HepG2 (cell line): Measurements from ENCODE around the gene AASS. TPM values are rescaled to one million over a fixed set of nuclear protein-coding genes. Genes with fewer than 3 reads are reported as not detected.

Experiments used
- ATAC-seq: fragments of 200-7000 bp; cut with Tn5 transposase; 3 replicates; pipeline ENCODE4 v1.9.1; 2020; ENCODE audit warnings: mild to moderate bottlenecking, moderate library complexity
- BruUV-seq: library from RNA; stranded (reverse); fragments of 400-500 nt; replicated peaks from 2 replicates; lab custom pipeline; 2021; lab: Mats Ljungman, UMichigan
- CTCF ChIA-PET: fragments of 300-600 bp; formaldehyde crosslinking; extraction: SDS; loops from one replicate; lab custom pipeline; 2021; ENCODE audit warnings: low total read pairs, inconsistent platforms, low intra/inter-chr PET ratio; lab: Yijun Ruan, JAX
- POLR2A ChIA-PET: fragments of 350-600 bp; sonication (Branson Sonifier 250); formaldehyde crosslinking; loops from one replicate; lab custom pipeline; 2020; ENCODE audit warnings: antibody characterized with exemption, inconsistent platforms; lab: Yijun Ruan, JAX
- DNase-seq: peaks from one replicate; pipeline ENCODE4 v3.0.0-alpha.2; 2015; ENCODE audit warnings: low spot score
- FAIRE-seq: peaks from 3 replicates; lab custom pipeline; 2011; peaks lifted over from hg19 to GRCh38; lab: Jason Lieb, UNC
- H2AFZ ChIP-seq: one replicate; pipeline ENCODE4 v1.6.1; 2011; ENCODE audit warnings: low read length, inconsistent platforms
- H3K27ac ChIP-seq: fragments of 300-600 bp; 3 replicates; pipeline ENCODE4 v1.8.0; 2011; ENCODE audit warnings: mixed run types, mild to moderate bottlenecking, mixed read lengths, low read length, inconsistent platforms; ENCODE audit not compliant: insufficient read depth; ENCODE audit errors: extremely low read length
- H3K27me3 ChIP-seq, 2 experiments: fragments of 200-600 bp in 1 of 2; 2 replicates in 1 of 2; 3 replicates in 1 of 2; pipeline versions ENCODE4 v1.6.0 to v1.8.0; 2011; ENCODE audit warnings: low read length in 2 of 2, mild to moderate bottlenecking in 2 of 2, moderate library complexity in 2 of 2, inconsistent platforms in 1 of 2; ENCODE audit not compliant: insufficient read depth in 2 of 2, control insufficient read depth in 1 of 2
- H3K36me3 ChIP-seq, 2 experiments: fragments of 200-600 bp in 1 of 2; replicated peaks in 1 of 2; 2 replicates in 1 of 2; 3 replicates in 1 of 2; pipeline versions ENCODE4 v1.5.1 to v1.8.0; 2011; ENCODE audit warnings: low read length in 2 of 2, inconsistent platforms in 1 of 2; ENCODE audit not compliant: insufficient read depth in 2 of 2, control insufficient read depth in 1 of 2
- H3K4me1 ChIP-seq: 2 replicates; pipeline ENCODE4 v1.5.1; 2012; ENCODE audit warnings: low read length, inconsistent platforms; ENCODE audit not compliant: insufficient read depth
- H3K4me2 ChIP-seq: 2 replicates; pipeline ENCODE4 v1.6.0; 2011; ENCODE audit warnings: low read depth, low read length, inconsistent platforms
- H3K4me3 ChIP-seq, 3 experiments: fragments of 200-600 bp in 1 of 3; sonication (generic), shearing (Covaris generic) in 1 of 3; replicated peaks in 1 of 3; 2 replicates each; pipeline ENCODE4 v1.5.1; 2011 to 2016; ENCODE audit warnings: low read length in 3 of 3, inconsistent platforms in 2 of 3, low read depth in 2 of 3, mild to moderate bottlenecking in 2 of 3, control low read depth in 1 of 3, mixed read lengths in 1 of 3; ENCODE audit not compliant: insufficient read depth in 1 of 3
- H3K79me2 ChIP-seq: one replicate; pipeline ENCODE4 v1.6.1; 2011; ENCODE audit warnings: low read length, inconsistent platforms; ENCODE audit not compliant: insufficient read depth
- H3K9ac ChIP-seq: 2 replicates; pipeline ENCODE4 v1.6.0; 2011; ENCODE audit warnings: mild to moderate bottlenecking, low read depth, low read length, inconsistent platforms; ENCODE audit not compliant: insufficient read depth
- H3K9me3 ChIP-seq: 2 replicates; pipeline ENCODE4 v1.5.1; 2012; ENCODE audit warnings: mild to moderate bottlenecking, low read length
- H4K20me1 ChIP-seq: 2 replicates; pipeline ENCODE4 v1.6.0; 2011; ENCODE audit warnings: inconsistent platforms, mild to moderate bottlenecking, low read length, moderate library complexity; ENCODE audit not compliant: insufficient read depth
- AGO2 ChIP-seq: fragments of 200-400 bp; formaldehyde crosslinking; optimal IDR thresholded peaks from 2 replicates; pipeline ENCODE3; 2017; ENCODE audit warnings: mild to moderate bottlenecking, low read depth, low read length, moderate library complexity
- ATF7 ChIP-seq, 2 experiments: fragments of 450-650 bp in 1 of 2; sonication (generic) in 1 of 2; formaldehyde crosslinking in 1 of 2; IDR thresholded peaks; 2 replicates each; pipeline versions ENCODE4 v1.4.0 to v1.6.1; 2016 to 2020; ENCODE audit warnings: antibody characterized with exemption in 1 of 2, mild to moderate bottlenecking in 1 of 2, missing genetic modification reagents in 1 of 2
- CEBPB ChIP-seq: IDR thresholded peaks from 2 replicates; pipeline ENCODE4 v1.6.1; 2011; ENCODE audit warnings: low read depth, low read length, improper control_type of control experiment, borderline replicate concordance
- DMAP1 ChIP-seq: IDR thresholded peaks from 2 replicates; pipeline ENCODE4 v1.6.1; 2016
- DR1 ChIP-seq: sonication (generic); formaldehyde crosslinking; IDR thresholded peaks from 2 replicates; pipeline ENCODE4 v1.8.0; 2021; ENCODE audit warnings: mild to moderate bottlenecking, missing genetic modification reagents, inconsistent platforms
- FOXC1 ChIP-seq: sonication (generic); formaldehyde crosslinking; IDR thresholded peaks from 2 replicates; pipeline ENCODE4 v1.8.0; 2022; ENCODE audit warnings: mild to moderate bottlenecking, missing genetic modification reagents, borderline replicate concordance
- HOXA3 ChIP-seq: sonication (generic); formaldehyde crosslinking; IDR thresholded peaks from 2 replicates; pipeline ENCODE4 v1.5.0; 2020; ENCODE audit warnings: missing genetic modification reagents
- KDM5A ChIP-seq: fragments of 200-600 bp; sonication (generic); IDR thresholded peaks from 2 replicates; pipeline ENCODE4 v1.7.0; 2018; ENCODE audit warnings: antibody characterized with exemption, mild to moderate bottlenecking, low read length, borderline replicate concordance
- MIXL1 ChIP-seq: IDR thresholded peaks from 2 replicates; pipeline ENCODE4 v1.6.1; 2016
- ZBTB21 ChIP-seq: sonication (generic); formaldehyde crosslinking; IDR thresholded peaks from 2 replicates; pipeline ENCODE4 v1.4.0; 2020; ENCODE audit warnings: missing genetic modification reagents
- ZBTB7A ChIP-seq: sonication (generic); formaldehyde crosslinking; IDR thresholded peaks from 2 replicates; pipeline ENCODE4 v1.8.0; 2022; ENCODE audit warnings: mild to moderate bottlenecking, missing genetic modification reagents
- ZNF292 ChIP-seq: sonication (generic); formaldehyde crosslinking; IDR thresholded peaks from 2 replicates; pipeline ENCODE4 v1.8.1; 2022; ENCODE audit warnings: mild to moderate bottlenecking, low read depth, missing genetic modification reagents, borderline replicate concordance
- ZNF331 ChIP-seq: sonication (generic); formaldehyde crosslinking; IDR thresholded peaks from 2 replicates; pipeline ENCODE4 v1.4.0; 2020; ENCODE audit warnings: missing genetic modification reagents
- ZNF33B ChIP-seq: sonication (generic); formaldehyde crosslinking; IDR thresholded peaks from 2 replicates; pipeline ENCODE4 v1.5.1; 2020; ENCODE audit warnings: mild to moderate bottlenecking, missing genetic modification reagents
- ZNF343 ChIP-seq: sonication (generic); formaldehyde crosslinking; IDR thresholded peaks from 2 replicates; pipeline ENCODE4 v1.4.0; 2020; ENCODE audit warnings: mild to moderate bottlenecking, missing genetic modification reagents
- WGBS: methylation state at CpG from one replicate; pipeline ENCODE4 v1.1.6; 2017; ENCODE audit warnings: low lambda C conversion rate; 5-methylcytosine and 5-hydroxymethylcytosine counted together
- in situ Hi-C: cut with HindIII; loops from 2 replicates; pipeline ENCODE4 v1.10.0; 2017; ENCODE audit warnings: low pct_unique_long_range_greater_than_20kb; ENCODE audit not compliant: extremely low pct_ligation_motif_present
- intact Hi-C: fragments of 100-400 bp; cut with micrococcal nuclease; formaldehyde crosslinking; loops from one replicate; pipeline ENCODE4 v1.10.0; 2022; ENCODE audit not compliant: unreplicated experiment
- polyA plus RNA-seq, 8 experiments: library from polyadenylated mRNA; depleted of rRNA in 3 of 8; stranded (reverse) in 7 of 8; unstranded in 1 of 8; fragments of >200 nt; fragmentation: Illumina TruSeq in 4 of 8; extraction: Trizol in 4 of 8; gene quantifications; 2 replicates each; pipeline versions ENCODE4 v1.2.1 to v1.2.3, GENCODE V29; 2011 to 2016; ENCODE audit warnings: low read depth in 4 of 8, missing spikeins in 1 of 8, mixed read lengths in 1 of 8; ENCODE audit not compliant: insufficient read depth in 1 of 8
- total RNA-seq, 5 experiments: library from RNA; depleted of rRNA; stranded (reverse); fragments of >200 nt; fragmentation: Illumina TruSeq; extraction: Trizol; gene quantifications; 2 replicates each; pipeline ENCODE4 v1.2.3, GENCODE V29; 2016; ENCODE audit warnings: low read depth in 1 of 5
- TF ChIP-seq, protein P1 (sequence below): sonication (generic); formaldehyde crosslinking; IDR thresholded peaks from 2 replicates; pipeline ENCODE4 v1.8.0; 2022; ENCODE audit warnings: missing genetic modification reagents, mild to moderate bottlenecking, inconsistent platforms, borderline replicate concordance
- TF ChIP-seq, protein P2 (sequence below): IDR thresholded peaks from 2 replicates; pipeline ENCODE4 v1.6.1; 2016; ENCODE audit warnings: missing biosample characterization, missing genetic modification reagents, low read depth
- TF ChIP-seq, protein P3 (sequence below): sonication (generic); formaldehyde crosslinking; IDR thresholded peaks from 2 replicates; pipeline ENCODE4 v1.5.1; 2020; ENCODE audit warnings: mild to moderate bottlenecking, missing genetic modification reagents, moderate library complexity

The AASS gene
- total and polyA plus RNA-seq, 2 of the 13 experiments (the other 11 are each of a cell fraction or from before 2014, with no cell fraction given) = 11.6 to 43.9 TPM

DNA sequence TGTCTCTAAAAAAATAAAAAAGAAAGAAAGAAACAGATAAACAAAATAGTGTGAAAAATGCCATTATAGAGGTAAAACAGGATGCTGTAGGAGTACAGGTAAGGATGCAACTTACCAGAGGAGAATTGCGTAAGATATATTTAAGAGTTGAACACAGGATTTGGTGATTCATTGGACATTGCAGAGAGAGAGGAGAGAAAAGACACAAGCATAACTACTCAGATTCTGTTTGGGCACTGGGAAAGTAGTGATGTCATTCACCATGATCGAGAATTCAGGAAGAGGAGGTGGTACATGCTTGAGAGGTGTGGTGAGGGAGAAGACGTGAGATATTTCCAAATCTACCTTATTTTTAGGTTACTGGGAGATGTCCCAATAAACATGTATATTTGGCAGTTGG lies 97.6 kb downstream of the AASS start:
- no peaks in the 10 kb centered on the region for H3K4me1 ChIP-seq
- 11% methylated on average over 3 of the region's 3 CpGs for WGBS
- no peak overlapping the region for H3K27ac ChIP-seq
- POLR2A ChIA-PET = no interaction called here
- CTCF ChIA-PET = no interaction called here
- TF ChIP-seq ZBTB7A (CRISPR knock-in tag) (no peak), HOXA3 (CRISPR knock-in tag) (no peak), CEBPB (peak; percentile 23; the same call in 1 of the 2 replicates), KDM5A (no peak), MIXL1 (CRISPR knock-in tag) (no peak), ATF7 (IDR thresholded peaks at IDR 0.05) (peak; percentile 63; the same call in 1 of the 2 replicates), ATF7 (CRISPR knock-in tag; IDR thresholded peaks at IDR 0.05) (no peak), ZBTB21 (CRISPR knock-in tag) (no peak), ZNF33B (CRISPR knock-in tag) (no peak), DMAP1 (no peak)
- no peak overlapping the region for H3K4me2 ChIP-seq
- no peak overlapping the region for H2AFZ ChIP-seq
- no TSS peak for BruUV-seq
- in situ Hi-C loops = no loop called here
- no peaks in the 10 kb centered on the region for H3K27me3 ChIP-seq
- intact Hi-C loops = no loop called here
- H4K20me1 ChIP-seq = no peaks in the 10 kb centered on the region
- ATAC-seq (no peak), DNase-seq (no peak), FAIRE-seq (no peak)
- H3K79me2 ChIP-seq = no peaks in the 10 kb centered on the region
- H3K9ac ChIP-seq = no peak overlapping the region
- H3K9me3 ChIP-seq = no peaks in the 10 kb centered on the region
- no peaks in the 10 kb centered on the region for H3K36me3 ChIP-seq
- no peak overlapping the region for H3K4me3 ChIP-seq

DNA sequence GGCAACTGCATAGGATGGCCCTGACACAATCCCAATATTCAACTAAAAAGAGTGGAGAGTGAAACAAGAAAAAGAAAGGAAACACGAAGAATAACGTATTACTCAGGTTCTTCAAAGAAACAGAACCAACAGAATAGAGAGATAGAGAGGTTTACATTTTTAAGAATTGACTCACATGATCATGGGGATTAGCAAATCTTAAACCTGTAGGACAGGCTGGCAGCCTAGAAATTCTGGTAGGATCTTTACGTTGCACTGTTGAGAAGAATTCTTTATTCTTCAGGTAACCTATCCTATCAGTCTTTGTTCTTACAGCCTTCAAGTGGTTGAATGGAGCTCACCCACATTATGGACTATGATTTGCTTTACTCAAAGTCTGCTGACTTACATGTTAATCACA lies 103.9 kb downstream of the AASS start:
- H4K20me1 ChIP-seq = no peaks in the 10 kb centered on the region
- 26% methylated on average over 3 of the region's 3 CpGs for WGBS
- no peak for FAIRE-seq
- H3K9ac ChIP-seq = no peak overlapping the region
- no peak overlapping the region for H2AFZ ChIP-seq
- in situ Hi-C loops (no loop called here), intact Hi-C loops (no loop called here)
- no peaks in the 10 kb centered on the region for H3K27me3 ChIP-seq
- no peak for DNase-seq
- BruUV-seq = no TSS peak
- H3K4me1 ChIP-seq = no peaks in the 10 kb centered on the region
- H3K36me3 ChIP-seq = no peaks in the 10 kb centered on the region
- H3K4me3 ChIP-seq = no peak overlapping the region
- no peak overlapping the region for H3K4me2 ChIP-seq
- ChIA-PET POLR2A (no interaction called here), CTCF (no interaction called here)
- H3K79me2 ChIP-seq = no peaks in the 10 kb centered on the region
- no peak overlapping the region for H3K27ac ChIP-seq
- no peaks in the 10 kb centered on the region for H3K9me3 ChIP-seq
- ATAC-seq = no peak
- TF ChIP-seq ZNF292 (CRISPR knock-in tag) (no peak), ZNF331 (no peak), ZNF343 (CRISPR knock-in tag) (no peak), AGO2 (no peak), DR1 (CRISPR knock-in tag) (no peak), FOXC1 (CRISPR knock-in tag) (no peak)
- TF ChIP-seq, protein P1, sequence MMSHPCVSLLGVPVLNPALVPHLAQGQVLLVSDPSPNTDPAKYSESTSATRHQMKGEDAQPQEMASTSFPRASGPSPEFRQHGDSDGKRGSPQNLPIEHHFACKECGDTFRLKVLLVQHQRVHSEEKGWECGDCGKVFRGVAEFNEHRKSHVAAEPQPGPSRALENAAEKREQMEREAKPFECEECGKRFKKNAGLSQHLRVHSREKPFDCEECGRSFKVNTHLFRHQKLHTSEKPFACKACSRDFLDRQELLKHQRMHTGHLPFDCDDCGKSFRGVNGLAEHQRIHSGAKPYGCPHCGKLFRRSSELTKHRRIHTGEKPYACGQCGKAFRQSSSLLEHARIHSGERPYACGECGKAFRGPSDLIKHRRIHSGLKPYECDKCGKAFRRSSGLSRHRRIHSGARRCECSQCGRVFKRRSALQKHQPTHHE (CRISPR knock-in tag) = no peak
- TF ChIP-seq, protein P2, sequence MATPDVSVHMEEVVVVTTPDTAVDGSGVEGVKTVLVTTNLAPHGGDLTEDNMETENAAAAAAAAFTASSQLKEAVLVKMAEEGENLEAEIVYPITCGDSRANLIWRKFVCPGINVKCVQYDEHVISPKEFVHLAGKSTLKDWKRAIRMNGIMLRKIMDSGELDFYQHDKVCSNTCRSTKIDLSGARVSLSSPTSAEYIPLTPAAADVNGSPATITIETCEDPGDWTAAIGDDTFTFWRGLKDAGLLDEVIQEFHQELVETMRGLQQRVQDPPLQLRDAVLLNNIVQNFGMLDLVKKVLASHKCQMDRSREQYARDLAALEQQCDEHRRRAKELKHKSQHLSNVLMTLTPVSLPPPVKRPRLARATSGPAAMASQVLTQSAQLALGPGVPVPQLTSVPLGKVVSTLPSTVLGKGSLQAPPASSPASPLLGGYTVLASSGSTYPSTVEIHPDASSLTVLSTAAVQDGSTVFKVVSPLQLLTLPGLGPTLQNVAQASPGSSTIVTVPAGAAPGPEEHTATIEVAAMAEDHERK (CRISPR knock-in tag) = no peak
- TF ChIP-seq, protein P3, sequence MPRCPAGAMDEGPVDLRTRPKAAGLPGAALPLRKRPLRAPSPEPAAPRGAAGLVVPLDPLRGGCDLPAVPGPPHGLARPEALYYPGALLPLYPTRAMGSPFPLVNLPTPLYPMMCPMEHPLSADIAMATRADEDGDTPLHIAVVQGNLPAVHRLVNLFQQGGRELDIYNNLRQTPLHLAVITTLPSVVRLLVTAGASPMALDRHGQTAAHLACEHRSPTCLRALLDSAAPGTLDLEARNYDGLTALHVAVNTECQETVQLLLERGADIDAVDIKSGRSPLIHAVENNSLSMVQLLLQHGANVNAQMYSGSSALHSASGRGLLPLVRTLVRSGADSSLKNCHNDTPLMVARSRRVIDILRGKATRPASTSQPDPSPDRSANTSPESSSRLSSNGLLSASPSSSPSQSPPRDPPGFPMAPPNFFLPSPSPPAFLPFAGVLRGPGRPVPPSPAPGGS (CRISPR knock-in tag) = no peak
